ENCODE results near the gene TRIM9. TPM values are rescaled to one million over a fixed set of nuclear protein-coding genes. Genes with fewer than 3 reads are reported as not detected.

TRIM9 gene
- total RNA-seq, 1 donor from 2014 or later: 1.3 TPM

DNA sequence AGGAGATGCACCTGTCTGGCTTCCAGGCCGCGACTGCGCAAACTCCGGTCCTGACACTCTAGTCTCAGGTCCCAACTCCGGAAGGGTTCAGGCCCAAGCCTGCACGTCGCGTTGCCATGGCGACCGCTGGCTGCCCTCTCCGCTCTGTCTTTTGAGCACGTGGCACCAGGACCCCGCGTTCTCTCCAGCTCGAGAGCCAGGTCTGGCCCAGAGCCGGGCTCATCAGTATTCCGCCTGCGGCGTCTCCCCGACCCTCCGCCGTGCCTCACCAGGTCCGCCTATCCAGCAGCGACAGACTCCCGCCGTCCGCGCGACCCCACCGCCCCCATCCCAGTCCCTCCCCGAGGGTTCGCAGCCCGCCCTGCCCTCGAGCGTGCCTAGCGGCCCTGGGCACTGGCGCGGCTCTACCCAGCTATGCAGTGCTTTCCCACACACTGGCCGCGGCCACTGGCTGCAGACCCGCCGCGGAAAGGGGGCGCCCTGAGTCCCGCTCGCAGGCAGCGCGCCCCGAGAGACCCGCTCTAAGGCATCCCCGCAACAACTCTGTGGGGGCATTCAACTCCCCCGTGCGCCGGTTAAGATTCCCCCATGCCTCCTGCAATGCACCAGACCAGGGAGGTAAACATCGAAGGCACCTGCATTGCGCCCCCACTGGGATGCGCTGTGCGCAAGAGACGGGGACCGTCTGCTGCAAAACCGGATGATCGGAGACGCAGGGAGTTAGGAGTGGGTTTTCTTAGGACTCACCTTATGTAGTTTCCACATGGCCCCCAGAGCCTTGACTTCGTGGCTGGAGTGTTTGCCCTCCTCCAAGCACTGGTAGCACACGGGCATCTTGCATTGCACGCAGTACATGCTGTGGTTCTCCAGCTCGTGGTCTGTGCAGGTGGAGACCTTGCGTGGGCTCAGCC, 1.3 kb downstream of the TRIM9 start:
- peak overlapping the region; percentile 80 for H2AFZ ChIP-seq (replicated peaks)
- H3K27me3 Mint-ChIP-seq (ENCODE audit: insufficient read depth, low read depth): peaks cover 17% of the 10 kb centered on the region
- H3K4me2 ChIP-seq: peak overlapping the region; percentile 89
- H3K27me3 ChIP-seq: peaks cover 70% of the 10 kb centered on the region
- H3K4me3 ChIP-seq: peak overlapping the region; percentile 66
- H3K36me3 ChIP-seq: no peaks in the 10 kb centered on the region
- H3K4me3 Mint-ChIP-seq: peak overlapping the region; percentile 94
- H4K20me1 ChIP-seq (ENCODE audit: low read depth): no peaks in the 10 kb centered on the region
- H3K4me1 Mint-ChIP-seq: peaks cover 20% of the 10 kb centered on the region
- H3F3A ChIP-seq (ENCODE audit: low read depth): peaks cover 17% of the 10 kb centered on the region
- no peaks in the 10 kb centered on the region for H3K9me3 ChIP-seq (ENCODE audit: low read depth)
- H3K4me1 ChIP-seq: peaks cover 18% of the 10 kb centered on the region
- H3K27ac ChIP-seq: no peak overlapping the region
- no peak overlapping the region for H3K27ac Mint-ChIP-seq
- H3K9me3 Mint-ChIP-seq: no peaks in the 10 kb centered on the region
- H3K79me2 ChIP-seq (ENCODE audit: low read depth): no peaks in the 10 kb centered on the region
- TF ChIP-seq EZH2phosphoT487 (IDR thresholded peaks at IDR 0.05) (no peak), EZH2 (IDR thresholded peaks at IDR 0.05) (no peak)
- TF ChIP-seq, protein P1, sequence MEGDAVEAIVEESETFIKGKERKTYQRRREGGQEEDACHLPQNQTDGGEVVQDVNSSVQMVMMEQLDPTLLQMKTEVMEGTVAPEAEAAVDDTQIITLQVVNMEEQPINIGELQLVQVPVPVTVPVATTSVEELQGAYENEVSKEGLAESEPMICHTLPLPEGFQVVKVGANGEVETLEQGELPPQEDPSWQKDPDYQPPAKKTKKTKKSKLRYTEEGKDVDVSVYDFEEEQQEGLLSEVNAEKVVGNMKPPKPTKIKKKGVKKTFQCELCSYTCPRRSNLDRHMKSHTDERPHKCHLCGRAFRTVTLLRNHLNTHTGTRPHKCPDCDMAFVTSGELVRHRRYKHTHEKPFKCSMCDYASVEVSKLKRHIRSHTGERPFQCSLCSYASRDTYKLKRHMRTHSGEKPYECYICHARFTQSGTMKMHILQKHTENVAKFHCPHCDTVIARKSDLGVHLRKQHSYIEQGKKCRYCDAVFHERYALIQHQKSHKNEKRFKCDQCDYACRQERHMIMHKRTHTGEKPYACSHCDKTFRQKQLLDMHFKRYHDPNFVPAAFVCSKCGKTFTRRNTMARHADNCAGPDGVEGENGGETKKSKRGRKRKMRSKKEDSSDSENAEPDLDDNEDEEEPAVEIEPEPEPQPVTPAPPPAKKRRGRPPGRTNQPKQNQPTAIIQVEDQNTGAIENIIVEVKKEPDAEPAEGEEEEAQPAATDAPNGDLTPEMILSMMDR (IDR thresholded peaks at IDR 0.05): peak; percentile 62
- H3K36me3 Mint-ChIP-seq: no peaks in the 10 kb centered on the region
- no peak overlapping the region for H3K9ac ChIP-seq
- peak; percentile 75 for DNase-seq (ENCODE audit: low spot score)

- Histone ChIP-seq H3K4me2 (peak overlapping the region; percentile 89), H3K27ac (no peak overlapping the region), H3F3A (ENCODE audit: low read depth) (peaks cover 17% of the 10 kb centered on the region), H3K9ac (no peak overlapping the region), H3K4me1 (peaks cover 18% of the 10 kb centered on the region), H3K9me3 (ENCODE audit: low read depth) (no peaks in the 10 kb centered on the region), H3K27me3 (peaks cover 66% of the 10 kb centered on the region), H4K20me1 (ENCODE audit: low read depth) (no peaks in the 10 kb centered on the region), H3K4me3 (peak overlapping the region; percentile 66), H2AFZ (replicated peaks) (no peak overlapping the region), H3K36me3 (no peaks in the 10 kb centered on the region), H3K79me2 (ENCODE audit: low read depth) (no peaks in the 10 kb centered on the region)
- peak overlapping the region; percentile 94 for H3K4me3 Mint-ChIP-seq
- no peaks in the 10 kb centered on the region for H3K9me3 Mint-ChIP-seq
- no peak for DNase-seq (ENCODE audit: low spot score)
- peaks cover 17% of the 10 kb centered on the region for H3K27me3 Mint-ChIP-seq (ENCODE audit: insufficient read depth, low read depth)
- H3K27ac Mint-ChIP-seq: no peak overlapping the region
- TF ChIP-seq EZH2 (IDR thresholded peaks at IDR 0.05) (no peak), EZH2phosphoT487 (IDR thresholded peaks at IDR 0.05) (no peak)
- TF ChIP-seq, protein P1 (IDR thresholded peaks at IDR 0.05): no peak
- H3K4me1 Mint-ChIP-seq: peaks cover 20% of the 10 kb centered on the region
- no peaks in the 10 kb centered on the region for H3K36me3 Mint-ChIP-seq
Measured at GRCh38 chr14:51092965-51093364, 1.9 kb downstream of the TRIM9 start.

DNA sequence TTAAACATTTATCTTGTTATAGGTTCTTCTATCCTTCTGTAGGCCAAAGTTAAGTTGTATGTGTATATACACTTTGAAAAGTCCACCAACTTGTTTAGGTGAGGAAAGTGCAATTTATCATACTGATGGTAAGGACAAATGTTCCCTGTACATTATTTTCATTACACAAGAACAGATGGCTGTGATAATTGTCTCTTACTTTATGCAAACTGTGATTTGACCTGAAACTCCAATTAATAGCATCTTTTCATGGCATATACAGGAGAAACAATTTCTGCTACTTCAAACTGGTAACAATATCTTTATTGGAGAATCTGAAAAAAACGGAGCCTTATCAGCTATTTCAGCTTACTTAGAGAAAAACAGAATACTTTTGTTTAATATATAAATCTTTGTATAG, 5.6 kb downstream of the TRIM9 start:
- Mint-ChIP-seq H3K36me3 (no peaks in the 10 kb centered on the region), H3K27me3 (ENCODE audit: insufficient read depth, low read depth) (peaks cover 11% of the 10 kb centered on the region), H3K27ac (no peak overlapping the region), H3K4me1 (peaks cover 9% of the 10 kb centered on the region), H3K9me3 (no peaks in the 10 kb centered on the region), H3K4me3 (no peak overlapping the region)
- Histone ChIP-seq H2AFZ (replicated peaks) (no peak overlapping the region), H3K4me1 (peaks cover 12% of the 10 kb centered on the region), H3K4me3 (no peak overlapping the region), H3K9ac (no peak overlapping the region), H3F3A (ENCODE audit: low read depth) (peaks cover 3% of the 10 kb centered on the region), H3K4me2 (no peak overlapping the region), H4K20me1 (ENCODE audit: low read depth) (no peaks in the 10 kb centered on the region), H3K27ac (no peak overlapping the region), H3K9me3 (ENCODE audit: low read depth) (no peaks in the 10 kb centered on the region), H3K27me3 (peaks cover 34% of the 10 kb centered on the region), H3K79me2 (ENCODE audit: low read depth) (no peaks in the 10 kb centered on the region), H3K36me3 (no peaks in the 10 kb centered on the region)
- TF ChIP-seq EZH2 (IDR thresholded peaks at IDR 0.05): no peak
- no peak for TF ChIP-seq EZH2phosphoT487 (IDR thresholded peaks at IDR 0.05)
- TF ChIP-seq, protein P1 (IDR thresholded peaks at IDR 0.05): no peak
- no peak for DNase-seq (ENCODE audit: low spot score)

Data from neural progenitor cell (in vitro differentiated cells).